Colonic mucosa (tissue), 4 donors: Measurements from ENCODE around the gene RMDN2. TPM values are rescaled to one million over a fixed set of nuclear protein-coding genes. Genes with fewer than 3 reads are reported as not detected.

Experiments
- DNase-seq: peaks from one replicate; pipeline ENCODE4 v3.0.0-alpha.2; 2020
- H3K27ac ChIP-seq: fragments of 200-600 bp; one replicate; pipeline ENCODE4 v1.8.0; 2021
- H3K27me3 ChIP-seq: fragments of 200-600 bp; one replicate; pipeline ENCODE4 v1.8.0; 2021
- H3K36me3 ChIP-seq: fragments of 200-600 bp; one replicate; pipeline ENCODE4 v1.8.0; 2021
- H3K4me1 ChIP-seq: fragments of 200-600 bp; one replicate; pipeline ENCODE4 v1.8.0; 2021; ENCODE audit warnings: mild to moderate bottlenecking
- H3K4me3 ChIP-seq: fragments of 200-600 bp; one replicate; pipeline ENCODE4 v1.8.0; 2021
- H3K9ac ChIP-seq, 2 donors: one replicate each; pipeline ENCODE4 v1.7.0; 2013; ENCODE audit warnings: control low read depth in 2 of 2, low read depth in 2 of 2, low read length in 2 of 2
- H3K9me3 ChIP-seq: fragments of 200-600 bp; one replicate; pipeline ENCODE4 v1.8.0; 2021
- intact Hi-C: fragments of 100-400 bp; cut with DNase I; formaldehyde crosslinking; loops from one replicate; pipeline ENCODE4 v1.14.1; 2022
- total RNA-seq, 2 donors: library from RNA; stranded (reverse); fragmentation: NEBNext Ultra II Directional in 1 of 2; extraction: Animal tissue kit (Norgen Biotek cat#: 25700) in 1 of 2; gene quantifications; one replicate each; pipeline ENCODE4 v1.2.1, GENCODE V29; 2021
- TF ChIP-seq, protein P1 (sequence below): fragments of 200-600 bp; IDR thresholded peaks from one replicate; pipeline ENCODE4 v1.8.0; 2022; ENCODE audit warnings: antibody characterized with exemption, mild to moderate bottlenecking
- donor health status: healthy.
- donor health status: DM: no; HTN: no; CAD: no.
- donor health status: DM: no; HTN: no; CAD: no.

RMDN2 gene
- total RNA-seq, 2 donors from 2014 or later, result 19.8 to 26.5 TPM

DNA sequence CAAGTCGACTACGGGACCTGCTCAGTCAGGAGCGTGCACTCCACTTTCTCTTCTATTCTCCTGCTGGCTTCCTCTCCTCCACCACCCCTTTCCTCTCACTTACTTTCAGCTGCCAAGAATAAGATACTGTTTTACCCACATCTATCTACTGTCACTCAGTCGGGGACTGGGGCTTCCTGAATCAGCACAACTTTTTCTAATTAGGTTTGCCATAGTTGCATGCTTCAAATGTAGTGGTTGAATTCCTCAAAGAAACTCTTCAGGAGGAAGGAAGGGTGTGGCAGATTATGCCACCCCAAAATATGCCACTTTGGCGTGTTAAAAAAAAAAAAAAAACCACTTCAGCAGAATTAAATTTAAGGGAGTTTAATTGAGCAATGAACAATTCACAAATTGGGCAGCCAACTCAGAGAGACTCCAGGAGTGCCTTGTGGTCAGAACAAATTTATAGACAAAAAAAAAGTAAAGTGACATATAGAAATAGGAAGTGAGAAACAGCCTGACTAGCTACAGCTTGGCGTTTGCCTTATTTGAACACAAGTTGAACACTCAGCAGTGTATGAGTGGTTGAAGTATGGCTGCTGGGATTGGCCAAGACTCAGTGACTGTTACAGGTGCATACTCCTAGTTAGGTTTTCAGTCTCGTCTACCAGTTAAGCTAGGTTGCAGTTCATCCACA, 32.5 kb upstream of the RMDN2 start:
- no peaks in the 10 kb centered on the region for H3K27me3 ChIP-seq
- no peak for DNase-seq
- intact Hi-C loops, result loop anchor here (5.0 kb wide), 2 partner anchors 90 to 225 kb away; no protein-coding TSS in a partner anchor

DNA sequence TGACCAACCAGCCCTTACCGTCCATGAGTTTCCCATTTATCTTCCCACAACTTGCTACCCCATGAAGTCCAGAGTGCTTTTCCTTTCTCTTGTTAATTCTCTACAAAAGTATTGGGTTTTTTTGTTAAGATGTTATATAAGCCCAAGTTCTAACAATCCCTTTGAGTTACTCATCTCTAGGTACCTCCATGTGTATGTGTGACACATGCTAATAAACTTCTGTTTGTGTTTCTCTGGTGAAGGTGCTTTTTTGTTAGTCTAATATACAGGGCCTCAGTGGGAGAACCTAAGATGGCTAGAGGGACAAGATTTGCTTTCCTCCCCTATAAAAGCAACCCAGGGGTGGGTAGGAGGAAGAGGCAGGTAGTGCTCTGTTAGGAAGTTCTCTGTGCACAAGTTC, 31.8 kb upstream of the RMDN2 start:
- H3K9ac ChIP-seq, result no peak overlapping the region
- no peak for DNase-seq
- intact Hi-C loops, result loop anchor here (5.0 kb wide), 2 partner anchors 89 to 224 kb away; no protein-coding TSS in a partner anchor
- H3K36me3 ChIP-seq, result no peaks in the 10 kb centered on the region
- no peaks in the 10 kb centered on the region for H3K9me3 ChIP-seq
- no peaks in the 10 kb centered on the region for H3K4me1 ChIP-seq
- H3K4me3 ChIP-seq, result no peak overlapping the region
- TF ChIP-seq, protein P1, sequence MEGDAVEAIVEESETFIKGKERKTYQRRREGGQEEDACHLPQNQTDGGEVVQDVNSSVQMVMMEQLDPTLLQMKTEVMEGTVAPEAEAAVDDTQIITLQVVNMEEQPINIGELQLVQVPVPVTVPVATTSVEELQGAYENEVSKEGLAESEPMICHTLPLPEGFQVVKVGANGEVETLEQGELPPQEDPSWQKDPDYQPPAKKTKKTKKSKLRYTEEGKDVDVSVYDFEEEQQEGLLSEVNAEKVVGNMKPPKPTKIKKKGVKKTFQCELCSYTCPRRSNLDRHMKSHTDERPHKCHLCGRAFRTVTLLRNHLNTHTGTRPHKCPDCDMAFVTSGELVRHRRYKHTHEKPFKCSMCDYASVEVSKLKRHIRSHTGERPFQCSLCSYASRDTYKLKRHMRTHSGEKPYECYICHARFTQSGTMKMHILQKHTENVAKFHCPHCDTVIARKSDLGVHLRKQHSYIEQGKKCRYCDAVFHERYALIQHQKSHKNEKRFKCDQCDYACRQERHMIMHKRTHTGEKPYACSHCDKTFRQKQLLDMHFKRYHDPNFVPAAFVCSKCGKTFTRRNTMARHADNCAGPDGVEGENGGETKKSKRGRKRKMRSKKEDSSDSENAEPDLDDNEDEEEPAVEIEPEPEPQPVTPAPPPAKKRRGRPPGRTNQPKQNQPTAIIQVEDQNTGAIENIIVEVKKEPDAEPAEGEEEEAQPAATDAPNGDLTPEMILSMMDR, result no peak
- no peak overlapping the region for H3K27ac ChIP-seq
- no peaks in the 10 kb centered on the region for H3K27me3 ChIP-seq

More for the DNA sequence above, 32.5 kb upstream of the RMDN2 start:
- TF ChIP-seq, protein P1, result no peak
- H3K4me1 ChIP-seq, result no peaks in the 10 kb centered on the region
- H3K9me3 ChIP-seq, result no peaks in the 10 kb centered on the region
- H3K36me3 ChIP-seq, result no peaks in the 10 kb centered on the region
- no peak overlapping the region for H3K27ac ChIP-seq
- H3K9ac ChIP-seq, result no peak overlapping the region
- no peak overlapping the region for H3K4me3 ChIP-seq

DNA sequence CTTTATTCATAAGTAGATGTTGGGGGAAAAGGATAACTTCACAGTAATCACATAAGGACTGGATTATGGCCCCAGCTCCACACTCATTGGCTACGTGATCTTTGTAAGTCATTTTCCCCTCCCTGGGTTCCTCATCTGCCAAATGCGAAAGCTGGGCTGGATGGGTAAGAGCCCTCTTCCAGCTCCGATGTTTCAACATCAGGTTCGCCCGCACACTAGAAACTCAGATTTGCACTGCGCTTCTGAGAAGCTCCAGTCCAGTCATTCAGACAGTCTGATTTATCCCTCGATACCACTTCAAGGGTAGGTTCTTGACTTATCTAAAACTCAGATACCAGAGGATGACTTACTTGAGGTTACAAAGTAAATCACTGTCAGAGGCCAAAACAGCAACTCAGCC, 31.0 kb upstream of the RMDN2 start:
- no peak overlapping the region for H3K9ac ChIP-seq
- H3K27ac ChIP-seq, result no peak overlapping the region
- no peak for DNase-seq
- no peaks in the 10 kb centered on the region for H3K27me3 ChIP-seq
- no peaks in the 10 kb centered on the region for H3K9me3 ChIP-seq
- H3K36me3 ChIP-seq, result no peaks in the 10 kb centered on the region
- H3K4me1 ChIP-seq, result no peaks in the 10 kb centered on the region
- H3K4me3 ChIP-seq, result no peak overlapping the region
- intact Hi-C loops, result loop anchor here (5.0 kb wide), 2 partner anchors 88 to 223 kb away; no protein-coding TSS in a partner anchor
- TF ChIP-seq, protein P1, result no peak

DNA sequence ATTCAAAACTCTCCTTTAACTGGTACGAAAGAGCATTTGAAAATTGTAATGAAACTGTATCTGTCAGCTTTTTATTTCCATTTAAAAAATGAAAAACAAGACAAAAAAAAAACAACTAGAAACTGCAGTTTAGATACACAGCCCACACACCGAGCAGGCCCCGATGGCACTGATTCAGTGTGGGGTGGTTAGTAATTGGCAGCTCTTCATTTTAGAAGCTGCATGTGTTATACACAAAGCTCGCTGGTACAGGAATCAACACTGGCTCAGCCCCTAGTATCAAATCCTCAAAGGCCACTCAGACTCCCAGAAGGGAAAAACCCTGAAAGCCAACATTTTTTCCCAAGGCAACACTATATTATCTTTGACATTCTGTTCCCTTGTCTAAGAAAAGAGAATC, 30.5 kb upstream of the RMDN2 start:
- intact Hi-C loops, result loop anchor here (5.0 kb wide), 2 partner anchors 88 to 223 kb away; no protein-coding TSS in a partner anchor
- no peaks in the 10 kb centered on the region for H3K36me3 ChIP-seq
- H3K9me3 ChIP-seq, result no peaks in the 10 kb centered on the region
- no peak overlapping the region for H3K4me3 ChIP-seq
- H3K27me3 ChIP-seq, result no peaks in the 10 kb centered on the region
- no peak overlapping the region for H3K9ac ChIP-seq
- H3K27ac ChIP-seq, result no peak overlapping the region
- TF ChIP-seq, protein P1, result no peak
- no peak for DNase-seq
- no peaks in the 10 kb centered on the region for H3K4me1 ChIP-seq

DNA sequence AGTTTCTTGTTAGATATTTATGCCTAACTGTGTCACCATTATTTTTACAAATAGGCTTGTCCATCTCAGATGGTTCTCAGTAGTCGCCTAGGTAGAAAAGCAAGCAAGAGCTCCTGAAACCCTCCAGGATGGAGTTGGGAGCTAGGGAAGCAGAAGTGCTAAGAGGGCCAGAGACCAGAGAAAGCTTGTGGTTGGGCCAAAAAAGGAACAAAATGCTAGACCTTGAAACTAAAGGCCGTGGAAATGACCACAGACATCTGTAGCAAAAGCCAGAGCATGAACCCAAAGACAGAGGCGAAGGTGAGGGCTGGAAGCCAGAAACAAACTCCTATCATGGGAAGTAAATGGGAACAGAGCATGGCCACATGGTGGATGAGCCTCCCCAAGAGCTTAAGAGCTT, 29.9 kb upstream of the RMDN2 start:
- H3K9me3 ChIP-seq, result no peaks in the 10 kb centered on the region
- TF ChIP-seq, protein P1, result no peak
- H3K27ac ChIP-seq, result no peak overlapping the region
- H3K4me1 ChIP-seq, result no peaks in the 10 kb centered on the region
- H3K27me3 ChIP-seq, result no peaks in the 10 kb centered on the region
- H3K9ac ChIP-seq, result no peak overlapping the region
- intact Hi-C loops, result no loop called here
- H3K36me3 ChIP-seq, result no peaks in the 10 kb centered on the region
- no peak for DNase-seq
- no peak overlapping the region for H3K4me3 ChIP-seq
